NOMO-1 treated with dmso at 0.1 percent for 144 hours (cell line): Measurements from ENCODE around the gene MAN2B2.
"Not testable (repeated sequence)": the region's sequence is repeated elsewhere in the genome, so short reads cannot be mapped to it uniquely, and the experiment has no call there.

Experiments
- DNase-seq: peaks from one replicate; lab custom pipeline; 2025; ENCODE audit not compliant: unreplicated experiment; lab: John Stamatoyannopoulos, UW

The MAN2B2 gene

DNA sequence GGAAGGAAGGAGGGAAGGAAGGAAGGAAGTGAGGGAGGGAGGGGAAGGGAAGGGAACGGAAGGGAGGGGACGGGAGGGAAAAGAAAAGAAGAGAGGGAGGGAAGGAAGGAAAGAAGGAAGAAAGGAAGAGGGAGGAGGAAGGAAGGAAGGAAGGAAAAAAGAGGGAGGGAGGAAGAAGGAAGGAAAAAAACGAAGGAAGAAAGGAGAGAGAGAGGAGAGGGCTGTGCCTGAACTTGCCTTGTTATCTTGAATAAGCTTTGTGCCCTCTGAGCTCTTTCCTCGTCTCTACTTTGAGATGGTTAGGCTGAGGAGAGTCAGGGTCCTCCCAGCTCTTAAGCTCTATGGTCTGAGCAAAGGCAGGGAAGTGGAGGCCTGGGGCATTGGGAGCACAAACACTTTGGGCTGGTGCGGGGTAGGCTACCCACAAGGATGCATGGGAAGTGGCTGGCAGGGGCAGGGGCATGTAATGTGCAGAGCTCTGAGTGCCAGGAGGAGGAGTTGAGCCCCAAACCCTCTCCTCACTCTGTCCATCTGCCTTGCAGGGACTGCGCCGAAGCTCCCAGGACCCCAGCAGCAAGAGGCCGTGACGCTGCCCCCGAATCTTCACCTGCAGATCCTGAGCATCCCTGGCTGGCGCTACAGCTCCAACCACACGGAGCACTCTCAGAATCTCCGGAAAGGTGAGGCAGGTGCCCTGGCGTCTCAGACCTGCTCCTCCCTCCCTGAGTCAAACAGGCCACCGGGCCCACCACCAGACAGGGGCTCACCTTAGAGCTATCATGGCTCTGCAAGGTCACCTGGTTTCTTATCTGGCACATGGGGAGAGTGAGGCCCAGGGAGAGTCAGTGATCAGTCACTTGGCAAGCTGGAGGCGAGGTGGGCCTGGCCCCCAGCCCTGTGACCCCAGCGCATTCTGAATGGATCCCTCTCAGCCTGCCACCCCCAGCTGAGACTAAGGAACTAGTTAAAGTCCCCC is 39.0 kb downstream of the MAN2B2 start:
- DNase-seq: no peak

DNA sequence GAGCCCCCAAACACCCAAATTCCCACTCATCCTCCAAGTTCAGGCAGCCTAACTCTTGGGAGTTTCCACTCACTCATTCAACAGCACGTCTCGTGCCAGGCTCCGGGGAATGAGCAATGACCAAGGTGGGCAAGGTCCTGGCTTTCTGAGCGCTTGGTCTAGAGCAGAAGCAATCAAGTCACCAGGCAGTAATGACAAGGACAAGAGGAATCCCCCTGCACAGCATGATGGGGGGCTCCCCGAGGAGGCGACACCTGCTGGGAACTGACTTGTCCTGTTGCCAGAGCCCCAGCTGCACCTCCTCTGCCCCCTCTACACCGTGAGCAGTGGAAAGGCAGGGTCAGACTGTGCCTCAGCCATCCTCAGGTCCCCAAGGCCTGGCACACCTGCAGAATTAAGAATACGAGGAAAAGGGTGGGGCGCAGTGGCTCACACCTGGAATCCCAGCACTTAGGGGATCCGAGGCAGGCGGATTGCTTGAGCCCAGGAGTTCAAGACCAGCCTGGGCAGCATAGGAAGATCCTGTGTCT is 39.8 kb downstream of the MAN2B2 start:
- no peak for DNase-seq

DNA sequence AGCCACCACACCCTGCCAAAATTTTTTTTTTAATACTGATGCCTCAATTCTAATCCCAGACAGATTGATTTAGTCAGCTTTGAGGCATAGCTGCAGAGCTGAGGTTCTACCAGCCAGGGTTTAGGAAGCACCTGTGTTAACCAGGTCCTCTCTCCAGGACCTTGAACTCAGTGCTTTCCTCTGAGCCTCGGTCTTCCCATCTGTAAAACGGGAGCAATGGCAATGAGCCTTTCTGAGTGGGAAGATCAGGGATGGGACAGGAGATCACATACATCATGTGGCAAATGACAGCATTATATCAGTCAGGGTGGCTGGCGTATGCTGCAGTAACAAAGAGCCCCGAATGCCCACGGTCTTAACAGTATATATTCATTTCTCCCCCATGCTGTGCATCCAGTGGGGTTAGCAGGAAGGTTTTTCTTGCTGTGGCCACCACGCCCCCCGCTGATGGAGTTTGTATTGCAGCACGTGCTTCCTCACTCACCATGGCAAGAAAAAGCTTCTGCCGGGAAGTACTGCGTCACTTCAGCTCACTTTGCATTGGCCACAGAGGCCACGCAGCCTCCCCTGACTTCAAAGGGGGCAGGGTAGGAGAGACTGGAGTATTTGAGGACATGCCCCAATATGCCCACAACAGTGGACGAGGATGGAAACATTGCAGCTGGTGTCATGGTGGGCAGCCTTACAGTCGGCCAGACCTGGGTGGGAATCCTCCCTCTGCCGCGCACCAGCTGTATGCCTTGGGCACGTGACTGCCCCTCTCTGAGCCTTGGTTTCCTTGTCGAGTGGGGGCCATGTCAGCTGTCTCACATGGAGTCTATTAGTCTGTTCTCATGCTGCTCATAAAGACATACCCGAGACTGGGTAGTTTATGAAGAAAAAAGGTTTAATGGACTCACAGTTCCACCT is 41.4 kb downstream of the MAN2B2 start:
- no peak for DNase-seq

DNA sequence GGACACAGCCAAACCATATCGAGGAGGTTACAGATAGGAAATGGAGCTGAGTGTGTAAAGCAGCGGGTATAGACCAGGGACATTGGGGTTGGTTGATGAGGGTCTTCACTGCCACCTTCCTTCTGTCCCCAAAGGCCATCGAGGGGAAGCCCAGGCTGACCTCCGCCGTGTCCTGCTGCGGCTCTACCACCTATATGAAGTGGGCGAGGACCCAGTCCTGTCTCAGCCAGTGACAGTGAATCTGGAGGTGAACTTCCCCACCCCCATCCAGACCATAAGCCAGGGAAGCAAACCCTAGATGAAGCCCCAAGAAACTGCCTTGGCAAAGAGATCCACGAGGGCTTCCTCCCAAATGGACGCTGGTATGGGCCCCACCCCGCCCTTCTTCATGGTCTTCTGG is 42.3 kb downstream of the MAN2B2 start:
- no peak for DNase-seq

DNA sequence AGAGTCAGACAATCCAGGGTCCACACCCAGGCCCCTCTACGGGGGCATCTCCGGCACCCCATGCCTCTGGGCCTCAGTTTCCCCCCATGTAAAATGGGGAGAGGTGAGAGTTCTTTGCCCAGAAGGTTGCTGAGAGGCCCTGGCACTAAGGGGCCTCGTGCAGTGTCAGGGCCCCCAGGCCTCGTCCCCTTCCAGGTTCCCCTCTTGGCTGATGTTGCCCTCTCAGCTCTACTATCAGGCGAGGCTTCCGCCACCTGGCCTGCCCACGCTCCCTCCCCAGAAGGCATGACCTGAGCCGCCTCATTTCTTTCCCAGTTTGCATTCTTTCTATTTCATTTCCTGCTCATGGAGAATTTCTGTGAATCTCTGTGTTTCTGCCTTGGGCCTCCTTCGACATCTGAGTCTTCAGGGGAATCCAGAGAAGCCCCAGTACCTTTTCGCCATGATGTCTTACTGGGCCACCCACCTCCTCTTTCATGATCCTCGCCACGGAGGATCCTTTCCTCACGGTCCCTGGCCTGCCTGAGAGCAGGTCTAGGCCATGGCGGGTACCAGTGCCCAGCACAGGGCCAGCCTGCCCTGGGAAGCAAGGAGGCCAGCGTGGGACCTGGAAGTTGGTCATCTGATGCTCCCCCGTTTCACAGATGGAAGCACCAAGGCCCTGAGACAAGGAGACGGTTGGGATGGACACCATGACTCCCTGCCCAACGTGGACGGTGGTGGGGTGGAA is 43.6 kb downstream of the MAN2B2 start:
- no peak for DNase-seq

DNA sequence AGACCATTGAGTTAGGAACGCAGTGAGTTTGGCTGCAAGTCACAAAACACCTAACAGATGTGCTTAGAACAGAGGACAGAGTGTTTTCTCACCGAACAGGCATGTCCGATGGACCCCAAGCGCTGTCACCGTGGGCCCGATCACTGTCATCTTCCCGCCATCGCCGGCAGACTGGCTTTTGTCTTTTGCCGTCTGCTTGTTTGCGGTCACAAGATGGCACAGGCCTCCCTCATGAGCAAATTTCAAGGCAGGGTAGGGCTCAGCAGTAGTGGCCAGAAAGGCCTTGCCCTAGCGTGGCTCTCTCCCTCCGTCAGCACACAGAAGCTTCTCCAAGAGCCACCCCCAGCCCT is 44.1 kb downstream of the MAN2B2 start:
- DNase-seq: no peak

DNA sequence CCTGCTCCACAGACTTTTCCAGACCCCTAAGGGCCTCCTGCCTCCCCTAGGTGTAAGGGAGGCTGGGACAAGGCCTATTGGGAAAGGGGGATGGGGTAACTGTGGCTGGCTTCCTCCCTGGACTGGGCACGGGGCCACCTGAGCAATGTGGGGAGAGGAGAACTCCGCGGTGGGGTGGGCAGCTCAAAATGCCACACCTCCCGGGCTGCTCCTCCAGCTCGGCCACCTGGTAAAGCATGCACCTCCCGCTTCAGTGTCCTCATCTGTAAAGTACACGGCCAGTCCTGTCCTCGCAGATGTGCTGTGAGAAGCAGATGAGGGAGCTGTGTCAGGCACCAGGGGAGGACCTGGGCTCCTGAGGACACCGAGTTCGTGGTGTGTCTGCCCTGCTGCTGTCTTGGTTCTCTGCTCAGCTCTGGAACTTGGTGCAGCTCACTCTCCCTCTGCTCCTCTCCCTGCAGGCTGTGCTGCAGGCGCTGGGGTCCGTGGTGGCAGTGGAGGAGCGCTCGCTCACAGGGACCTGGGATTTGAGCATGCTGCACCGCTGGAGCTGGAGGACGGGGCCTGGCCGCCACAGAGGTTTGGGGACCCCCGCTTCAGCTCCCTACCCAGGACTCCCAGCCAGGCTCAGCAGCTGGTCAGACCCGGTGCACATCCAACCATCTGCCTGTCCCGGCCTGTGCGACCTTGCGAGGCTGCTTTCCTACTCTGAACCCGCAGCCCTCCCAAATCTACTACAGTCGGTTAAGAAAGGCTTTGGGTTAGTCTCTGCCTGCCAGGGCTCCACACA is 44.7 kb downstream of the MAN2B2 start:
- no peak for DNase-seq

DNA sequence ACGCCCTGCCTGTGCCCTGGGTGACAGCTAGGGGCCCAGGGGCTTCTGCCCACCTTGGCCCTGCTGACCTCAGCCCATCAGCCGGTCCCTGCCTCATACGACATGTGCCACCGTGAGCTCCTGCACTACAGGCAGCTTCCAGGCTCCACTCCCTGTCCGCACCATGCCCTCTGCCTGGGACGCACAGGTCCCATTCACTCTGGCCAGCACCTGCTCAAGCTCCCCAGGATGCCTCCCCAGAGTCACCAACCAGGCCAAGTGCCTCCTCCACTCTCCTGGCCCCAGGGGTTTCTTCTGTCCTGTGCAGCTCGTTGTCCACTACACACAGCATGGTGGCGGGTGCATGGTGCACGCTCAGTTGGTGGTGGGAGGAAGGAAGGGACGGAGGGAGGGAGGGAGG is 45.3 kb downstream of the MAN2B2 start:
- no peak for DNase-seq

DNA sequence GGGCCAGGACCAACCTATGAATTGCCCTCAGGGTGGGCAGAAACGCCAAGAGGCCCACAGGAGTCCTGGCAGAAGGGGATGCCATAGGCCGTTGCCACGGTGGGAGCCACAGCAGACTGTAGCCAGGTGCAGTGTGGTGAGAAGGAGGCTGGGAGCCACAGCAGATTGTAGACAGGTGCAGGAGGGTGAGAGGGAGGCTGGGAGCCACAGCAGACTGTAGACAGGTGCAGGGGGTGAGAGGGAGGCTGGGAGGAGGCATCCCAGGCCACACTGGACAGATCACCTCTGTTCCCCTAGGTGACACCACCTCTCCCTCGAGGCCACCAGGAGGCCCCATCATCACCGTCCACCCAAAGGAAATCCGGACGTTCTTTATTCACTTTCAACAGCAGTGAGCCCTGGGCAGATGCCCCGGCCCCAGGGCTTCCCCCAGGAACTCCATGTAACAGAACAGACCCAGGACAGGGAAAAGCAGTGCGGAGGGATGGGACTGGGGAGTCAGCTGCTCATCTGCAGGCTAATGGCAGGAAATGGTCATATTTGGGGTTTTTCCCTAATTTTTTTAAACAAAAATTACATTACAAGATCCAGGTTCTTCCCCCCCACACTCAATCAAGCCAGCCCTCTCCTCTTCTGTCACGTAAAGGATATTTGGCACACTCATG is 46.0 kb downstream of the MAN2B2 start:
- DNase-seq: no peak

DNA sequence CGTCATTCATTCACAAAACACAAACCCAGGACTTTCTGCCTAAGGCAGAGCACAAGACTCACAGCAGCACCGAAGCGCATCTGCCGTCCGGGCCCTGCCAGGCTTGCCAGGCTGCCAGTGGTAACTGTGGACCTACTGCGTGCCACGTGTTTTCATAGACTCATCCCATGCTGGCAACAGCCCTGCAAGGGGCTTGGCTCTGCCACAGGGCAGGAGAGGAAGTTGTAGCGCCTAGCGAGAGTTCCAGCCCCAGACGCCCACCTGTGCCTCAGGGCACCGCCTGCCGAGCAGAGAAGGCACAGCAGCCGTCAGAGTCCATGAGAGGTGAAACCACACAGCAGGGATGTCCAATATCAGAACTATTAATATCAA is 46.6 kb downstream of the MAN2B2 start:
- DNase-seq: no peak

DNA sequence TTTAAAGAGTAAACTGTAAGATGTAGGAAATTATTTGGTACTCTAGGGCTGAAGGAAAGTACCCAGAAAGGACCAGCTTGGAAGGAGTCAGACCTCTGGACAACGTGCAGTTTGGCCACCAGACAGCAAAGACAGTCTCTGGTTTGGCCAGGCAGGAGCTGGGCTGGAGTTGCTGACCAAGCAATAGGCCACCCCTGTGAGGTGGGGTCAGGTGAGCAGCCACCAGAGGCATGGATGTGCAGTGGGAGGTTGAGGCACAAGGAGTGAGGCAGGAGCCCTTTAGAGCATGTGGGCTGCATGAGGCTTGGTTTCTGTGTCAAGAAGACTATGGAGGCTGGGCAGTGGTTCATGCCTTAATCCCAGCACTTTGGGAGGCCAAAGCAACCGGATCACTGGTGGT is 47.8 kb downstream of the MAN2B2 start:
- no peak for DNase-seq

DNA sequence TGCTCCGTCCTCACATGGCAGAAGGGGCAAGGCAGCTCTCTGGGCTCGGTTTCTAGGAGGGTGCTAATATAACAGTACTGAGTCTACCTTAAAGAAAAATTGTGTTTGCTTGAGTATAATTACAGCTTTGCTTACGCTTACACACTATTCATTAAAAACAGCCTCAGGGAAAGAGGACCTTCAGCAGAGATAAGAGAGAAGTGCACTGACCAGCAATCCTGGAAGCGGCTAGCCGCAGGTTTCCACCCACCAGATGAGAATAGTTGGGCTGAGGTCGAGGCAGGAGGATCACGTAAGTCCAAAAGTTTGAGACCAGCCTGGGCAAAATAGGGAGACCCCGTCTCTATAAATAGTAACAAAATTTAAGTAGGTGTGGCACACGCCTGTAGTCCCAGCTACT is 50.3 kb downstream of the MAN2B2 start:
- DNase-seq: no peak

DNA sequence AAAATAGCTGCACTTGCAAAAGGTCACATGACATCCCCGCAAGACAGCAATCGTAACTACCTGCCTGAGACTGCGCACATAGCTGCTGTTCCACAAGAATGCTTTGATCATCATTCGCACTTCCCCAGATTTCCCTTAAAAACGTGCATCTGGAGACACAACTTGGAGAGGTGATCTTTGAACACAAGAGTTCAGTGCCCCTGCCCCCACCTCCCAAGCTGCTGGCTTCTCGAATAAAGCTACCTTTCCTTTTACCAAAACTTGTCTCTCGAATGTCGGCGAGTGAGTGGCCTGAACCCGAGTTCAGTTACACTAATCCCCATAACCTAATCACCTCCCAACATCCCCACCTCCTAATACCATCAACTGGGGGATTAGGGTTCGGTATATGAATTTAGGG is 51.1 kb downstream of the MAN2B2 start:
- DNase-seq: no peak

DNA sequence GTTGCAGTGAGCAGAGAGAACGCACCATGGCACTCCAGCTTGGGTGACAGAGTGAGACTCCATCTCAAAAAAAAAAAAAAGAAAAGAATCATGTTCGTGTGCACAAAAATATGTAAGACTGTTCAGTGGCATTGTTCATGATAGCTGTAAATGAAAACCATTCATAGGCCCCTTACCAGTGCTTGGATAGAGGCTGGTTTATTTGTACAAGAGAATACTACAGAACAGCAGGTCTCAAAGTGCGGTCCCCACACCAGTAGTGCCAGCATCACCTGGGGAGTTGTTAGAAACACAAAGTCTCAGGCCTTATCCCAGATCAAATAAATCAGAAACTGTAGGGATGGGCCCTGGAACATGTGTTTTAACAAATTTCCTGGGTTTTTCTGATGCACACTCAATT is 52.8 kb downstream of the MAN2B2 start:
- no peak for DNase-seq

DNA sequence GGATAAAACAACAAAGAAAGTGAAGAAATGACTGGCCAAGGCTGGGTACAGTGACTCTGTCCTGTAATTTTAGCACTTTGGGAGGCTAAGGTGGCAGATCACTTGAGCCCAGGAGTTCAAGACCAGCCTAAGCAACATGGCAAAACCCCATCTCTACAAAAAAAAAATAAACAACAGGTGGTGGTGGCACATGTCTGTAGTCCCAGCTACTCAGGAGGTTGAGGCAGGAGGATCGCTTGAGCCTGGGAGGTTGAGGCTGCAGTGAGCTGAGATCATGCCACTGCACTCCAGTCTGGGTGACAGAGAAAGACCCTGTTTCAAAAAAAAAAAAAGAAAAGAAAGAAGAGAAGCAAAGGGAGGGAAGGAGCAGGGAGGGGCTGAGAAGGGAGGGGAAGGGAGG is 53.5 kb downstream of the MAN2B2 start:
- DNase-seq: not testable (repeated sequence)

DNA sequence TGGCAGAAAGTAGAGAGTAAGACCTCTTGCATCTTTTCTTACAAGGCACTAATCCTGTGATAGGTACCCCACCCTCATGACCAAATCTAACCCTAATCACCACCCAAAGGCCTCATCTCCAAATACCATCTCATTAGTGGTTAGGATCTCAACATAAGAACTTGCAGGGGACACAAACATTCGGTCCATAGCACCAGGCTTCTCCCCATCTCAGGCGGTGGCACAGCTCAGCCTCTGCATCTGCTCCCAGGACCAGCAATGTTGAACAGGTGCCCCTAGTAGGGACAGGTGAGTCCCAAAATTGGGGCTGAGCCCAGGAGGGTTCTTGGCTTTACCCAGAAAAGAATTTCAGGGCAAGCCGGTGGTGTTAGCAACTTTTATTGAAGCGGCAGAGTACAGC is 57.1 kb downstream of the MAN2B2 start:
- no peak for DNase-seq

DNA sequence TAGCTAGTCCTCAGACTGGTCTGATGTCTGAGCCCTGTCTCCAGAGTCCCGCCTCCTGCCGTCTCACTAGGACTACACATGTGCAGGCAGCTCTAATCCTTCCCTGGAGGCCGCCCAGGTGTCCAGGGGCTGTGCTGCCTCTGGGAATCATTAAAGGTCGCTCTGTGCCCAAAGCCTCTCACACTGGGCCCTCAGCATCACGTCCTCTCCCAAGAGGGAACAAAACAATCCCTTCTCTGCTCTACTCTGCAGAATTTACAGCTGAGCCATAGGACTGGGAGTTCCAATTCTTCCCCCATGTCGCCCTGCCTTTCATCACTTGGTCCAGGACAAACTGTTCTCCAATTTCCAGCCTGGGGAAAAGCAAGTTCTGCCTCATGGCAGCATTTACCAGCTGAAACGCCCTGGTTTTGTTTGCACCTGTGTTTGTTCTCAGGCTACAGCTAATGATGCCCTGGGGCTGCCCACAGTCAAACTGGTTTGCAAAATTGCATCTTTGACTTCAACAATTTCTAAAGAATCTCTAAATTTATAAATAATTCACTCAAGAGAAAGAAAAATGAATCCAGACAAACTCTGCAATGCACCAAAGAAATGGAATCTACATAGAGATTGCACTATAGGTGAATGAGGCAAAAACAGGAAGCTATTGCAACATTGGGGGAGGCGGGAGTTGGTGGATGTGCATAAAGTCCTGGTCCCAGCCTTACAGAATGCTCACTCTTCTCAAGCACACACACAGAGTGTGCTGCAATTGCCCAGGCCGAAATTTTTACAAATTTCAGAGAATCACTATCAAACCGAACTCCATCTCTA is 58.3 kb downstream of the MAN2B2 start:
- DNase-seq: peak; percentile 87

DNA sequence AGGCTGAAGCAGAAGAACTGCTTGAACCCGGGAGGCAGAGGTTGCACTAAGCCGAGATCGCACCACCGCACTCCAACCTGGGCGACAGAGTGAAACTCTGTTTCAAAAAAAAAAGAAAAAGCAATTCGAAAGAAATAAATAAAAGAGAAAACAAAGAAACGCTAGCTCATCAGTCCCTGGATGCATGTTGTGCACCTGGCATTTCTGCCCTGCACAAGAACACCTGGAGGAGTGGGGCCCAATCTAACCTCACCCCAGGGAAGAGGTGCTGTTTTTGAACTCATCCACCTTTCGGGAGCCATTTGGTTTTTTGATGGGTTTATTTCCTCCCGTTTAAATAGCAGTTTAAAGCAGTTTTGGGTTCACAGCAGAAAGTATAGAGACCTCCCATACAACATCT is 59.8 kb downstream of the MAN2B2 start:
- DNase-seq: no peak

DNA sequence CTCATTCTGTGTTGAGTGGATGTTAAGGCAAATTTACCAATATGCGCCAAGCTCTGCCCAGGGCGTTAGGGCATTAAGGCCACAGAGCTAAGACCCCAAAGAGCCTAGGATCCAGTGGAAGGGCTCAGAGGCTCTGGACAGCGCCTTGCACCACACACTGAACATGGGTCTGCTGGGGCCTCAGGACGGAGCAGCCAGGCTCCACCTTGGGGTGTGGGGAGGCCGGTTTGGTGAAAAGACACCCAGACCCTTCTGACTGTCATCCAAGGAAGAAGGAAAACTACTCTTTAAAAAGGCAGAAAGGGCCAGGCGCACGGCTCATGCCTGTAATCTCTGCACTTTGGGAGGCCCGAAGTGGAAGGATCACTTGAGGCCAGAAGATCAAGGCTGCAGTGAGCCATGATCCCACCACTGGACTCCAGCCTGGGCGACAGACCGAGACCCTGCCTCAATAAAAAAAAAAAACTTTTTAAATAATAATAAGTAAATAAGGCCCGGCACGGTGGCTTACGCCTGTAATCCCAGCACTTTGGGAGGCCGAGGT is 64.2 kb downstream of the MAN2B2 start:
- DNase-seq: no peak
